HG03460 (cell line): ENCODE results near the gene DMRT1.
A peak's percentile ranks its signal among the peaks of the same experiment; 100 is the strongest.

Experiments
- ATAC-seq: cut with Tn5 transposase; IDR thresholded peaks from one replicate; pipeline ENCODE4 v1.9.1; 2021; ENCODE audit not compliant: unreplicated experiment

DMRT1 gene

GRCh38 chr9:920927-921326 is 79.4 kb downstream of the DMRT1 start:
- ATAC-seq = no peak

- no peak for ATAC-seq
These were observed 80.7 kb downstream of the DMRT1 start for GRCh38 chr9:922171-922570.

- ATAC-seq = no peak
These were observed 81.2 kb downstream of the DMRT1 start for GRCh38 chr9:922731-923130.

DNA sequence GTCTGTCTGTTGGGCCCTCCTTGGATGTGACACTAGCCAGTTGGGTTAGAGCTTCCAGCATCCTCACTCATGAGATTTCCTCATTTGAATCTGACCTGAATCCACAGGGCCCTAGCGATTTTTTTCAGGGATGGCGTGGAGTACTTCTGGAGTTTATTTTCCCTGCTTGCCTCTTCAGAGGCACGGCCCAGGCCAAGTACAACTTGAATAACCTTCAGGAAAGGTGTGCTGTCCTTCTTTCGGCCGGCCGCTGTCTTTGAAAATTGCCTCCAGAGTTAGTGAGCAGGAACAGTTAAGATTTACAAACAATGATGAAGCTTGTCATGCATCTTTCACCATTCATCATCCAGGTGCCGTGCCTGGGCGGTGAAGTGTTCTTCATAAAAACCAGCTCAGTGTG is 85.5 kb downstream of the DMRT1 start:
- ATAC-seq = no peak

GRCh38 chr9:928363-929042 is 87.0 kb downstream of the DMRT1 start:
- ATAC-seq = peak; percentile 61

- no peak for ATAC-seq
These were observed 88.2 kb downstream of the DMRT1 start for GRCh38 chr9:929719-930118.

DNA sequence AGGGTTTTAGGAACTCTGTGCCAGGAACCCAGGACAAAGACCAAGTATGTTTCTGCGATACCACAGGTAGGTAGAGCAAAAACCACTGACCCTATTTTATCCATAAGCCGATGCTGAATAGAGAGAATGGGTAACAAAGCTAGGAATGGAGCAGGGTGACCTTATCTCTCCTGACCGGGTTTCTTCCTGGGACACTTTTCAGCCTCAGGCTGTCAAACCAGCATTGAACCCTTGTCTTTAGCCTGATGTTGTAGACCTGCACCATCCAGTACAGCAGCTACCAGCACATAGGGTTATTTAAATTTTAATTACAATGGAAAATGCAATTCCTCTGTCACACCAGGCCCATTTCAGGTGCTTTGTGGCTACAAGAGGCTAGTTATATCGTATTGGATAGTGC is 91.9 kb downstream of the DMRT1 start:
- ATAC-seq = no peak

GRCh38 chr9:935348-935965 is 94.0 kb downstream of the DMRT1 start:
- ATAC-seq = no peak

GRCh38 chr9:942805-943580 is 101.5 kb downstream of the DMRT1 start:
- ATAC-seq = no peak

DNA sequence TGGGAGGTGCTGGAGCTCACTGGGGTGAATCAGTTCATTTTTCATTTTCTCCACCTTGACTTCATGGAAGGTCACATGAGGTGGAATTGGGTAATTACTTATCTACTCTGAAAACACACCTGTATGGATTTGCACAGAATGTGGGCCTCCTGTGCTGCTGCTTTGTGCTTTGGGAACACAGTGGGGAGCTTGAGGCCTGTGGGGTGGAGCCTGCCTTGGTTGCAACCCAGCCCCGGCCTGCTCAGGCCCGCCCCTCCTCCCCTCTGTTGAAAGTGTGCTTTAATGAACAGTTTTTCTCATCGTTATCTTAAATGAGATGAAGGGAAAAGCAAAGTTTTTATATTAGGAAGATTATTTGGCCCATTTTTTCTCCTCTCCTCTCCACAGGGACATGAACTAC is 106.5 kb downstream of the DMRT1 start:
- ATAC-seq = no peak

GRCh38 chr9:948497-948896 is 107.0 kb downstream of the DMRT1 start:
- ATAC-seq = no peak

DNA sequence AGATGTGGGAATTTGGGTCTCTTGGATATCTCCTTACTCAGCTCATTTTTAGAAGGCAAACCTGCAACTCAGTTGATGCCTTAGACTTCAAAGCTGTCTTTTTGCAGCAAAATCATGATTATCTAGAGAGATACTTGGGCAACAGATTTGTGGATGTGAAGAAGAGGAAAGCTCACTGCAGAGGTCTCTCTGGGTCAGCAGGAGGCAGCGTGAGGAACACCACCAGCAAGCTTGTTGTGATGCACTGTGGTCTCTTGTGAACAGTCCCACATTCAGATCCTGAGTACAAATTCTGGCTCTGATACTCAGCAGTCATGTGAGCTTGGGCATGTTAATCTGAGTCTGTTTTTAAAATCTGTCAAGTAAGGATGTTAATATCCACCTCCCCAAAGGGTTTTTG is 108.6 kb downstream of the DMRT1 start:
- no peak for ATAC-seq

DNA sequence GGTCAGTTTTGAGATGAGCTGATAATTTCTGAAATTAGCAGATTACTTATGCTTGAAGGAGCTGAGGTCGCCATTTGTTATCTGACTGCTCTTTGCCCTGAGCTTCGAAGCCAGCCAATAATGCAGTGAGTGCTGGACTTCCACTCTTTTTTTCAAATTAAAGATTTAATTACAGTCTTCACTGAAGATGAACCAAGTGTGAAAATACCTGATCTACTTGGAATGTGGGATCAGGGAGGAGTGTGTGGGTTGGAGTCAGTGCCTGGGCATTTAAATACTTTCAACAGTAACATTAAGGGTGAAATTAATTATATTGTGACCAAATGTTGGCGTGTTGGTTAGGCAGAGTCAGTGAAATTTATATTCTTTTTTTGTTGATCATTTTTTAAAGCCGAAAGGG is 111.0 kb downstream of the DMRT1 start:
- ATAC-seq = no peak

DNA sequence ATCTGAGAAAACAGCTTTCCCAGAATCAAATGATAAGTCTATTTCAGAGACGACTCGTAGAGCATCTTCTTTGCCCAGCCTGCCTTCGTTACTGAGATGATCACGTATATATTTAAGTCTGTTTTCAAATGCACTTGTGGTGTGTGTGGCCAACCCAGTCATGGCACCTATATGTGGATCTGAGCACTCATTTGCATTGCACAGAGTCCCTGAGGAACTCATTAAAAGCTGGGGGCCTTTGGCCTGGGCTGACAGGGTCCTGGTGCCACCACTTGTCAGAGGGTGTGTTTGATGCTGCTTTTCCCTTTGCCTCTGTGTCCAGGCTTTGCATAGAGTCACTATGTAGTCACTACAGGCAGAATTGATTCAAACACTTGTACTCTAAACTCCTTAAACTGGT is 117.6 kb downstream of the DMRT1 start:
- ATAC-seq = no peak

GRCh38 chr9:959914-960313 is 118.4 kb downstream of the DMRT1 start:
- no peak for ATAC-seq

DNA sequence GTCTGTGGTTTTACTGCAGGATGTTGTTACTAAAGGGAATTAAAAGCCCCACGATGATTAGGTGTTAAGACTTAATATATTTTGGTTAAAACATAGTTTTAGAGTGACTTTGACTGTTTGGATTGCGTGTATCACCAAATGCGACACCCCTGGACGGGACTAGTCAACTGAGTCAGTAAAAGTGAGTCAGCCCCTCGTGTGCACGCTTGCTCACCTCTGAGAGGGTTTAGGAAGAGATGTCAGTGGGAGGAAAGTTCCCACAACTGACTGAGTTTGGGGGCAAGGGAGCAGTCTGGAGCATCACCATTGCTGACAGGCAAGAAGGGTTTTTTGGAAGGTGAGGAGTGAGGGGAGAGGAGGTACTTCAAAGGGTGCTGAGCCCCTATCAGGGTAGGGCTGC is 120.5 kb downstream of the DMRT1 start:
- no peak for ATAC-seq

- ATAC-seq = no peak
These were observed 124.0 kb downstream of the DMRT1 start for GRCh38 chr9:965497-965896.

DNA sequence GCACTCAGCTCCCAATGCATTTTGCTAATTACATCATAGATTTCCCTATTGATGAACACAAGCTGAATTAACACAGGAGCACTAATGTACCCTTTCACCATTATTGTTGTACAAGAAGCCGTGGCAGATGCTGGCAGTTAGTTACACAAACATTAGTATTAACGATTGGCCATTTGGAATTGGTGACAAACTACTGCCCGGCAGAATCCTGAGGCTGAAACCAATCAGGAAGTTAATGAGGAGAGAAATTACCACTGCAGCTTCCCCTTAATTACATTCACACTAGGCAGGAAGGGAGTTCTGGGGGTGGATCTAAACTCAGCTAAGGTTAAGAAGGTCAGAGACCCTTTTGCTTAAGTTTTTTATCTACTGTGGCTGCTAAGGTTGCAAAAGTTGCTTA is 125.4 kb downstream of the DMRT1 start:
- no peak for ATAC-seq

GRCh38 chr9:967436-967835 is 125.9 kb downstream of the DMRT1 start:
- no peak for ATAC-seq

DNA sequence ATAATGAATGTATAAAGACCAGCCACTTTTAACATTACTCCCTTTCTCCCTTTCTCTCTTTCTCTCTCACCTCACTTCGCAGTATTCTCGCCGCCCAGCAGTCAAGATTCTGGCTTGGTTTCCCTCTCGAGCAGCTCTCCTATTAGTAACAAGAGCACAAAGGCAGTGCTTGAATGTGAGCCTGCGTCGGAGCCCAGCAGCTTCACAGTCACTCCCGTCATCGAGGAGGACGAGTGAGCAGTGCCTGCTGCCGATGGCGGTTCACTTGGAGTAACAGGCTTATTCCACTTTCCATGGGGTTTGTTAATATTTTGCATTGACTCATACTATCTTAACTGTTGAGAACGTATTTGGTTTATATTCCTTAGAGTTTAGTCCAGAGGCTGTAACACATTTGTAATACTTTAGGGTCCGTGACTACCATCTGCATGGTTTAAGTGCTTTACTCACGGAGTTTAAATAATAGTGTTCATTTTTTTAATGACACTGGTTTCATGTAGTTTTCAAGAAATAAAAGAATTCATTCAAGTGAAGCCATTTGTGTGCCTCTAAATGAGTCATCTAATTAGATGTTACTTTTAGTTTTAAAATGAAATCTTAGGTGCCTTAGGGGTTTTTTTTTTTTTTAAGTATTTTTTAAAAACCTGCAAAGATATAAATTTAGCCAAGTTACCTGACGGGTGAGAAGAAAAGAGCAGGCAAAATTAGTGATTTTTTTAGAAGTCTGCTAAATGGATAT is 126.6 kb downstream of the DMRT1 start:
- no peak for ATAC-seq

DNA sequence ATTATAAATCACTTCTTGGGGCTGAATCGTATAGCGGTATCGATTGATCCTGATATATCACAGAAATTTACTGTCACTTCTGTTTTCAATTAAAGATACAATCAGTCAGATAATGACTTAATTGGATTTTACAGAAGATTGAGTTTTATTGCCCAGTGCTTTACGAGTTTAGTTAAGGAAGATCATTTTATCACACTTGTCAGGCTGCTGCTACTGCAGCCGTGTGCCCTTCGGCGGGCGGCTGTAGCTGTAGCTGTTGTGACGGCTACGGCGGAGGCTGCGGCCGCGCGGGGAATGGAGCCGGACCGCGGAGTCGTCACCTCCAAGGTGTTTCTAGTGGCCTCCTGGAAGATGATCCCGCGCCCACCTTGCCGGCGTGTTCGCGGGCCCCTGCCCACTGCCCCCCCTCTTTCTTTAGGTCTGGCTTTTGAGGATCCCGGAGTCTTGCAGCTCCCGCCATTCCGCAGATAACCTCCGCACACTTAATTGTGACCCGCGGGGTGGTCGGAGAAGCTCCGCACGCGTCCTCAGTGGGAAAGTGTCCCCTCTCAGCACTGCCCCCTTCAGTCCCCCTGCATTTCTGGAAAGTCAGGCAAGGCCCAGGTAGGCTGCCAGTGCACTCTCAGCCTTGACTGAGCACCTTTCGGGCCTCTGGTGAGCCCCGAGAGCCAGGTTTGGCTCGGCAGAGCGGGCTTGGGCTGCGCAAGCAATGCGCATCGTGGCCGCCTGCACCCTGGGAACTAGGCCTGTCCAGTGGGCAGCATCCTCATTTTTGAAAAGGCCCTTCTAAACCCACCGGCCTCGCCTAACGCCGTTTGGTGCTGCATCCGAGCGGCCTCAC is 128.0 kb downstream of the DMRT1 start:
- no peak for ATAC-seq
